Left kidney (tissue), 1 donor: Measurements from ENCODE around the gene LPXN. TPM values are rescaled to one million over a fixed set of nuclear protein-coding genes. Genes with fewer than 3 reads are reported as not detected.

Experiments
- polyA plus RNA-seq: library from polyadenylated mRNA; unstranded; fragments of 120-200 nt; gene quantifications from one replicate; pipeline ENCODE4 v1.2.1, GENCODE V29; 2013; ENCODE audit not compliant: insufficient read length

LPXN gene
- polyA plus RNA-seq, 1 donor: 10.9 TPM

Other genes with a start within 250 kb of the LPXN start
- gene OR5B17, start 216.8 kb downstream of the LPXN start, polyA plus RNA-seq: not detected
- not detected for gene OR5B3, start 169.0 kb downstream of the LPXN start, polyA plus RNA-seq
- not detected for gene OR5B2, start 147.7 kb downstream of the LPXN start, polyA plus RNA-seq
- not detected for gene OR5B12, start 133.6 kb downstream of the LPXN start, polyA plus RNA-seq
- gene OR5B21, start 67.8 kb downstream of the LPXN start, polyA plus RNA-seq: not detected
- 72.5 TPM for gene ZFP91, start 3.2 kb upstream of the LPXN start, polyA plus RNA-seq
- gene CNTF, start 46.8 kb upstream of the LPXN start, polyA plus RNA-seq: 2.0 TPM
- gene GLYAT, start 156.1 kb upstream of the LPXN start, polyA plus RNA-seq: 151 TPM